Measurements from ENCODE around the gene PLD3.
A peak's percentile ranks its signal among the peaks of the same experiment; 100 is the strongest.

Gene PLD3

DNA sequence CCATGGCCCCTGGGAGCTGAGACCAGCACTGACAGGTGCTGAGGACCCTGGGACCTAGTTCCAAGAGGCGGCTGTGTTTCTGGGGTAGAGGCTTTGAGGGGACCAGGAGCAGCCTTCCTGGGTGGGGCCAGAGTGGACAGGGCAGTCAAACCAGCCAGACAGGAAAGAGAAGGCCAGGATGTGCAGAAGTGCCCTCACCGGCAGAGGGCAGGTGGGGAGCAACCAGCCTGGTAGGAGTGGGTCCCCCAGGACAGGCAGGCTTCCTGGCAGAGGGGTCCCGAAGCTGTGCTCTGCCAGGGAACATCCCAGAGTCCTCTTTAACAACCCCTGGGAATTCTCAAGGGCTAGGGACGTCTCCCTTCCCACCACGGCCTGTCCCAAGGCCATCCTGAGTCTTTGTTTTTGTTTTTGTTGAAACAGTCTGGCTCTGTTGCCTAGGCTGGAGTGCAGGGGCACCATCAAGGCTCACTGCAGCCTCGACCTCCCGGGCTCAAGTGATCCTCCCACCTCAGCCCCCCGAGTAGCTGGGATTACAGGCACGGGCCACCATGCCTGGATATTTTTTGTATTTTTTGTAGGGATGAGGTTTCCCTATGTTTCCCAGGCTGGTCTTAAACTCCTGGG, 44.5 kb downstream of the PLD3 start:
- Histone ChIP-seq H3K36me3 (ENCODE audit: control insufficient read depth, insufficient read depth, low read length) (no peaks in the 10 kb centered on the region), H3K4me3 (replicated peaks; ENCODE audit: low read depth, low read length) (no peak overlapping the region), H3K27me3 (replicated peaks; ENCODE audit: control insufficient read depth, insufficient read depth, low read length) (no peaks in the 10 kb centered on the region; the same call in 1 of the 2 replicates)
- DNase-seq (ENCODE audit: extremely low read depth, insufficient read length) = no peak
- TF ChIP-seq CTCF (IDR thresholded peaks at IDR 0.05; ENCODE audit: insufficient read depth, low read length, poor library complexity, severe bottlenecking) = peak; percentile 39

DNA sequence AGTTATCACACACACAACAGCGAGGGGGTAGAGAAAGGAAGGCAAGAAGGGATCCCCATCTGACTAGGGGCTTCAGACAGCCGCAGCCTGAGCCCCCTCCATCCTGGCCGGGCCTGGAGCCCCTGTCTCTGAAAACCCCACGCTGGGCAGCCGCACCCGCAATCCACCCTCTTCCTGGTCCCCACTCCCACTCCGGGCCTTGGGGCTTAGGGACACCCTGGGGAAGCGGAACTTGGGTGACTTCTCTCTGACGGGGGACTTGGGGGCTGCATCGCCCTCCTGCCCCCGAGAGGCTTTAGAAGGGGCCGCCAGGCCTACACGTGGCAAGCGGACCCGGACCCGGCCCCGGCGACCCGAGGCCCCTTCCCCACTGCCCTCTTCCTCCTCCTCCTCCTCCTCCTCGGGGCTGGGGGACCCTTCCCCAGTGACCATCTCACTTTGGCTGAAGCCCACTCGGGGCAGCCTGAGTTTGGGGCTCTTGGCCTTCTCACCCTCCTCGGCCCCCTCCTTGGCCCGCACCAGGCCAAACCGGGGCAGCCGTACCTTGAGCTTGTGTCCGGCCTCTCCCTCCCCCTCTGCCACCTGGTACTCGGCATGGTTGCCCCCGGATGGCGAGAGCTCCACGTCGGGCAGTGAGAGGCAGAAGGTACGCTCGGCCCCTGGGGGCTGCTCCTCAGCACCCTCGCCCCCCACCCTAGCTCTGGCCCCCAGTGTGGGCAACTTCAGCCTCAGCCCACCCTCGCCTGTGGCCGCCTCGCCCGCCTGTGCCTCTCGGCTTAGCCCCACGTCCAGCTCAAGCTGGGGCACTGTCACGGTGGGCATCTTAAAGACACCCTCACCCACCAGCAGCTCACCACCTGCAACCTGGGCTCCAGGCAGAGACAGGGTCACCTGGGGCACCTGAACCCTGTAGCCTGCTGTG, 45.7 kb downstream of the PLD3 start:
- TF ChIP-seq CTCF (IDR thresholded peaks at IDR 0.05; ENCODE audit: insufficient read depth, low read length, poor library complexity, severe bottlenecking) = no peak
- no peaks in the 10 kb centered on the region; the same call in 1 of the 2 replicates for H3K27me3 ChIP-seq (replicated peaks; ENCODE audit: control insufficient read depth, insufficient read depth, low read length)

GRCh38 chr19:40394816-40395210, 46.3 kb downstream of the PLD3 start:
- TF ChIP-seq CTCF (IDR thresholded peaks at IDR 0.05; ENCODE audit: insufficient read depth, low read length, poor library complexity, severe bottlenecking) = no peak
- Histone ChIP-seq H3K4me3 (replicated peaks; ENCODE audit: low read depth, low read length) (no peak overlapping the region), H3K36me3 (ENCODE audit: control insufficient read depth, insufficient read depth, low read length) (no peaks in the 10 kb centered on the region), H3K27me3 (replicated peaks; ENCODE audit: control insufficient read depth, insufficient read depth, low read length) (no peaks in the 10 kb centered on the region; the same call in 1 of the 2 replicates)
- DNase-seq (ENCODE audit: extremely low read depth, insufficient read length) = no peak

More for the DNA sequence above, 45.7 kb downstream of the PLD3 start:
- Histone ChIP-seq H3K36me3 (ENCODE audit: control insufficient read depth, insufficient read depth, low read length) (no peaks in the 10 kb centered on the region), H3K4me3 (replicated peaks; ENCODE audit: low read depth, low read length) (no peak overlapping the region)
- no peak for DNase-seq (ENCODE audit: extremely low read depth, insufficient read length)

DNA sequence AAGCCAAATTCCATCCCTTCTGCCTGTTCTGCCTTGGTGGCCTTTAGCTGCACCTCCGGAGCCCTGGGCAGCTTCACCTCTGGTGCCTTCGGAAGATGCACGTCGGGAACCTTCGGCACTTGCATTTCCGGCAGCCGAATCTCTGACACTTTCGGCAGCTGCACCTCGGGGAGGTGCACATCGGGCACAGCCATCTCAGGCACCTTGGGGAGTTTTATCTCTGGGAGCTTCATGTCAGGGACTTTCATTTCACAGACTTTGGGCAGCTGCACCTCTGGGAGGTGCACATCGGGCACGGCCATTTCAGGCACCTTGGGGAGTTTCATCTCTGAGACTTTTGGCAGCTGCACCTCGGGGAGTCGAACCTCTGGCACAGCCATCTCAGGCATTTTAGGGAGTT, 47.5 kb downstream of the PLD3 start:
- Histone ChIP-seq H3K27me3 (replicated peaks; ENCODE audit: control insufficient read depth, insufficient read depth, low read length) (no peaks in the 10 kb centered on the region; the same call in 1 of the 2 replicates), H3K36me3 (ENCODE audit: control insufficient read depth, insufficient read depth, low read length) (no peaks in the 10 kb centered on the region), H3K4me3 (replicated peaks; ENCODE audit: low read depth, low read length) (no peak overlapping the region)
- DNase-seq (ENCODE audit: extremely low read depth, insufficient read length) = no peak
- no peak for TF ChIP-seq CTCF (IDR thresholded peaks at IDR 0.05; ENCODE audit: insufficient read depth, low read length, poor library complexity, severe bottlenecking)

DNA sequence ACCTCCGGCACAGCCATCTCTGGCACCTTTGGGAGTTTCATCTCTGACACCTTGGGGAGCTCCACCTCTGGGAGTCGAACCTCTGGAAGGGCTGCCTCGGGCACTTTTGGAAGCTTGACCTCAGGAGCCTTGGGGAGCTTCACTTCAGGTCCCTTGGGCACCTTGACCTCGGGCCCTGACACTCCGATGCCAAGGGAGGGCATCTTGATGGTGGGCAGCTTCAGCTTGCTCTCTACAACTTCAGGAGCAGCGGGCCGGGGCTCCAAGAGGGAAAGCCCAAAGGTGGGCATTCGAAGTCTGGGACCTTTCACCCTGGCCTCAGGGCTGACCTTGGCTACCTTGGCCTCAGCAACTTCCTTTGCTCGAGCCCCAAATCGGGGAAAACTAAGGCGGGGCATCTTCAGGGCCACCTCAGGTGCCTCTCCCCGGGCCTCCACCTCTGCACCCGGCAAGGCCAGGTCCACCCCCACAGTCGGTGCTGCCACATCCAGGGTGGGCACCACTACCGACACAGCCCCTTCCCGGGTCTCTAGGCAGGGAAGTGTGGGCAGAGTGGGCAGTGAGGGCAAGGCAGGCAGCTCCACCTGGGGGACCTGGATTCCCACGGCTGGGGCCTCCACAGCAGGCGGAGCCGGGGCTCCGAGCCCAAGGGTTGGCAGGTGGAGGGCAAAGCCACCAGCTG, 48.5 kb downstream of the PLD3 start:
- Histone ChIP-seq H3K4me3 (replicated peaks; ENCODE audit: low read depth, low read length) (no peak overlapping the region), H3K36me3 (ENCODE audit: control insufficient read depth, insufficient read depth, low read length) (no peaks in the 10 kb centered on the region), H3K27me3 (replicated peaks; ENCODE audit: control insufficient read depth, insufficient read depth, low read length) (no peaks in the 10 kb centered on the region; the same call in 1 of the 2 replicates)
- no peak for TF ChIP-seq CTCF (IDR thresholded peaks at IDR 0.05; ENCODE audit: insufficient read depth, low read length, poor library complexity, severe bottlenecking)
- no peak for DNase-seq (ENCODE audit: extremely low read depth, insufficient read length)
